Astrocyte (in vitro differentiated cells and primary cell): ENCODE measurements around the gene NDUFAF5.

ENCODE experiments used
- EZH2 ChIP-seq: IDR thresholded peaks from 2 replicates; pipeline ENCODE4 v1.6.1; 2012; ENCODE audit warnings: mild to moderate bottlenecking, low read length, inconsistent platforms; ENCODE audit not compliant: insufficient read depth
- TF ChIP-seq, protein P1 (sequence below): IDR thresholded peaks from 2 replicates; pipeline ENCODE4 v1.5.1; 2011; ENCODE audit warnings: low read depth, mild to moderate bottlenecking, inconsistent platforms, low read length, moderate library complexity; ENCODE audit not compliant: insufficient read depth

DNA sequence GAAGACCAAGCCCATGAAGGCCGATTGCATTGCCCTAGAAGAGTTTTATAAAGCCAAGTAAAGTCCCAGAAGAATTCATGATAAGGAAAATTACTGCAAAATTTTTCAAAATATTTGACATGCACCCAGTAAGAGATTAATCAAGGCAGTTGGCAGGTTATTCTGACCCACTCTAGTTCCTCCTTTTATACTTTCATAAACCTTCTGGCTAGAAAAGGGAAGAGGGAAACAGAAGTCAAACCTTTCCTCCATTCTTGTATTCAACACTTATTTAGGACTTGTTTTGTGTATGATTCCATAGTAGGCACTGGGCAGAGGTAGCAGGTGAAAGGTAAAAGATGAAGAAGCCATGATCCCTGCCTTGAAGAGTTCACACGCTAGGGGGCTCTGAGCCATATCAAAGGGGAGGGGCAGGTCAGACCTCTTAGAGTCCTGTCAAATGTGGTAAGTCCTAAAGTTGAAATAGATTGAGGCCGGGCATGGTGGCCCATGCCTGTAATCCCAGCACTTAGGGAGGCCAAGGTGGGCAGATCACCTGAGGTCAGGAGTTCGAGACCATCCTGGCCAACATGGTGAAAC is 85.4 kb downstream of the NDUFAF5 start:
- TF ChIP-seq, protein P1, sequence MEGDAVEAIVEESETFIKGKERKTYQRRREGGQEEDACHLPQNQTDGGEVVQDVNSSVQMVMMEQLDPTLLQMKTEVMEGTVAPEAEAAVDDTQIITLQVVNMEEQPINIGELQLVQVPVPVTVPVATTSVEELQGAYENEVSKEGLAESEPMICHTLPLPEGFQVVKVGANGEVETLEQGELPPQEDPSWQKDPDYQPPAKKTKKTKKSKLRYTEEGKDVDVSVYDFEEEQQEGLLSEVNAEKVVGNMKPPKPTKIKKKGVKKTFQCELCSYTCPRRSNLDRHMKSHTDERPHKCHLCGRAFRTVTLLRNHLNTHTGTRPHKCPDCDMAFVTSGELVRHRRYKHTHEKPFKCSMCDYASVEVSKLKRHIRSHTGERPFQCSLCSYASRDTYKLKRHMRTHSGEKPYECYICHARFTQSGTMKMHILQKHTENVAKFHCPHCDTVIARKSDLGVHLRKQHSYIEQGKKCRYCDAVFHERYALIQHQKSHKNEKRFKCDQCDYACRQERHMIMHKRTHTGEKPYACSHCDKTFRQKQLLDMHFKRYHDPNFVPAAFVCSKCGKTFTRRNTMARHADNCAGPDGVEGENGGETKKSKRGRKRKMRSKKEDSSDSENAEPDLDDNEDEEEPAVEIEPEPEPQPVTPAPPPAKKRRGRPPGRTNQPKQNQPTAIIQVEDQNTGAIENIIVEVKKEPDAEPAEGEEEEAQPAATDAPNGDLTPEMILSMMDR = no peak
- no peak for TF ChIP-seq EZH2
